ENCODE measurements around the gene LRRN2. TPM values are rescaled to one million over a fixed set of nuclear protein-coding genes. Genes with fewer than 3 reads are reported as not detected.

LRRN2 gene
- polyA plus RNA-seq, 1 donor = 6.4 TPM

DNA sequence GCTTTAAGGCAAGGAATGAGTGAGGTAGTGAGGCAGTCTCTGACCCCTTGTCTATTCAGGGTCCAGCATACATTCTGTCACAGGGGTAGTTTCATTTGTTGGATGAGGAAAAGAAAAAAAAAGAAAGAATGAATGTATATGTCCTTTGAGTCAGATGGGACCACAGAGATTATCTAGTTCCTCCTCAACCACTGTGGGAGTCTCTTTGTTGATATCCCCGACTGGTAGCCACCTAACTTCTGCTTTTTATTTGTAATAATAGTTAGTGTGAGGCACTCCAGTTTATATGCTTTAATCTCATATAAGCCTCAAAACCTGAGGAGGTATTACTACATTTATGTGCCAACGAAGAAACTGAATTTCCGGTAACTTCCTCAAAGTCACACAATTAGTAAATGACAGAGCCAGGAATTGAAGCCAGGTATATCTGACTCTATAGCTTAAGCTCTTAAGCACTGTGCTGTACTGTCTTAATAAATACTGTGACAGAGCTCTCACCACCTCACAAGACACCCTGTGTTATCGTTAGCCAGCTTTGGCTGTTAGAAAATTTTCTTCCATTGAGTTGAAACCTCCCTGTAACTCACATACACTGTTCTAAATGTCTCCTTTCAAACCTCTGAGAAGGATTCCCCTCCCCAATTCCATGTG is 87.1 kb downstream of the LRRN2 start:
- DNase-seq = no peak

- no peak for DNase-seq
Observed at GRCh38 chr1:204592246-204592948, 93.1 kb downstream of the LRRN2 start.

DNA sequence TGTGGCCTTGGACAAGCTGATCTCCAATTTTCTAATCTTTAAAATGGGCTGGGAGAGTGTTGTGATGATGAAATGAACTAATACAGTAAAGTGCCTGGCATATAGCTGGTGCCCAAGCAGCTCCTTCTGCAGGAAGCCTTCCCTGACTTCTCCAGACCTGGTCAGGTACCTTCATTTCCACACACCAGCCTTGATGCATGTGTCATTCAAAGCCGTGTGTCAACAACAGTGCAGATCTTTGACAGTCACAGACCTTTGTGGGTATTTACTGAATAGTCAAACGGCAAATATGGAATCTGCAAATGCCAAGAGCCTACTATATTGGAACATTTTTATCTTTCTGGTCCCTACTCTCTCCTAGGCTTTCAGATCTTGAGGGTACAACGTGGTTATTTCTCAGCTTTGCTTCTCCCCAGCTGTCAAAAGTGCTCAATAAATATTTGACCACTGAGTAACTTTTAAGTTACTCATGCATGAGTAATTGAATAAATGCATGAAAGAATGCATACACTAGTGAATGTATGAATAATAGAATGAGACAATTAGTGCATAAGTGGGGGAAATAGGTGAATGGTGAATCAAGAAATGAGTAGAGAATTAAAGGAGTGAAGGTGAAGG is 94.0 kb downstream of the LRRN2 start:
- no peak for DNase-seq

DNA sequence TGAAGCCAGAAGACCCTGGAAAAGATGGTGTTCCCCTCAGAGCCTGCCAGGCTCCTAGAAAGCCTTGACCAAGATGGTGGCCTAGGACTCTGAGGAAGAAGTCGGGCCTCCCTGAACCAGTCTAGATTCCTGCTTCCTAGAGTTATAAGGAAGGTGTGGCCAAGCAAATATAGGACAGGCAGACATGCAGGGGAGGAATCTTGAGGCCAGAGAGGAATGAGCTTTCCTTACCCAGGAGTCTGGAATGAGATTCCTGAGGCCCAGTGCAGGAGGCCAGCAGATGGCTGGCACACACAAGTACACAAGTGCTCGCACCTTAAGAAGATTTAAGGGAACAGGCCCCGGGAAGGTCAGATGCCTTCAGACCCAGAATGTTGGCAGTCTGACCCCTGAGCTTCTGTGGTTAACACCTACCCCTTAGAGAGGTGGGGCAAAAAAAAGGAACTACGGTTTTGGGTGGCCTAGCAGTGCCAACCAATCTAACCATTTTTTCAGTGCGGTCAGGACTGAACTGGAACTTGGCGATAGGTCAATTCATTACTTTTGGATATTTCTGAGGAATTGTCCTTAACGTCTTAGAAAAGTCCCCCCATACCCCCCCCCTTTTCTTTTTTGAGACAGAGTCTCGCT is 96.0 kb downstream of the LRRN2 start:
- DNase-seq = no peak

GRCh38 chr1:204588826-204589225 is 96.7 kb downstream of the LRRN2 start:
- DNase-seq = no peak

DNA sequence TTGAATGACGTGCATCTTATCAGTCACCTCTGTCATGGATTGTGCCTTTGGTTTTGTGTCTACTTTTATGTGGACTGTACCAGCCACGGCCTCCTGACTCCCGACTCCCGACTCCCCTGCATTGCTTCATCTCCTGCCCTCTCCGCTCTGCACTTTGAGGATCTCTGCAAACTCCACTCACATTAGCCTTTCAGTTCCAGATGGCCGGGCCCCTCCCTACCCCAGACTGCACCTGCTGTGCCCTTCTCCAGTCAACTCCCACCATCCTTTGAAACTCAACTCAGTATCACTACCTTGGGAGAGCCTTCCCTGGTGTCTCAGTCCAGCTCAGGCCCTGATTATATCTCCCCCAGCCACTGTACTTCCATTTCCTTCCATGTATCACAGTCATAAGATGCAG is 97.9 kb downstream of the LRRN2 start:
- DNase-seq = no peak

- DNase-seq = no peak
Observed at GRCh38 chr1:204584699-204585372, 100.7 kb downstream of the LRRN2 start.

GRCh38 chr1:204583909-204584632 is 101.5 kb downstream of the LRRN2 start:
- DNase-seq = no peak

DNA sequence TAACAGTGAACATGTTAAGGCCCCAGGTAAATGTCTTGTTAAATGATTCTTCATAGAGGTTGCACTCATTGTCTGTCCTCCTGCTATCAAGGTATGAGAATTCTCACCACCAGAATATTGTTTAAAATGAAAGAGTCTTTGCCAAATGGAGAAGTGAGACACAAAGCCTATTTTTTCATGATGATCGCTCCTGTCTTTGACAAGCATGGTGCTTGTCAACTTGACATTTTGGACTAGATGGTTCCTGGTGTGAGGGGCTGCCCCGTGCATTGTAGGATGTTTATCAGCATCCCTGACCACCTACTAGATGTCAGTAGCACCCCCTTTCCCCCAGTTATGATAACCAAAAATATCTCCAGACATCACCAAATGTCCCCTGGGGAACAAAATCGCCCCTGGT is 103.8 kb downstream of the LRRN2 start:
- no peak for DNase-seq

DNA sequence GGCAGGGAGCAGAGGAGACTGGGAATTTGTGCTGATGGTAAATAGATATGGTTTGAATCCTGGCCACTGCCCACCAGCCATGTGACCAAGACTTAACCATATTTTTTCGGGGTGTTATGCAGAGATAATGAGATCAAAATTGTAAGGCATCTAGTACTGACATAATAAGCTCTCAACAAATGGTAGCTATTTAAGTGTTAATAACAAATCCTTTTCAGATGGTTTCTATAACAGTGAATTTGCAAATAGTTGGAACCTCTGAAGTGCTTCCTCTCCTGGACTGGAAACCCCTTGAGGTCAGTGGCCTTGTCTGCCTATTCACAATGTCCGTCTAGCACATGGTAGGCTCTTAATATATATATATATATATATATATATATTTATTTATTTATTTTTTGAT is 104.7 kb downstream of the LRRN2 start:
- no peak for DNase-seq

DNA sequence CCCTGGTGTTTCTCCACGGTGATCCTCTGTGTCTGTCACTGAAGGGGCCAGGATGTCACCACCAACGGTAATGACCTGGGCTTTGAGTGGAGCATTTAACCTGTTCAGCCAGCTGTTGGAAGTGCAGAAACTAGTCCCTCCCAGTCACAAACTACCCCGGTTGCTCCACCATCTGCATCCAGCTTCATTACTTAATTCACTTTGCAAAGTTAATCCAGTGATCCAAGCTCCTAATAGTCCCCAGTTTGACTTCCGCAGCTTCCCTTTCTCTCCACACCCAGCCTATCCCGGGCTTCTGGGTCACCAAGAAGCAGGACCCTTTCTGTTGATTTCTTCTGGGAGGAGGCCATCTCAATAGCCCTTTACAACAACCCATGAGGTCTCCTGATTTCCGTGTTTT is 105.9 kb downstream of the LRRN2 start:
- no peak for DNase-seq

DNA sequence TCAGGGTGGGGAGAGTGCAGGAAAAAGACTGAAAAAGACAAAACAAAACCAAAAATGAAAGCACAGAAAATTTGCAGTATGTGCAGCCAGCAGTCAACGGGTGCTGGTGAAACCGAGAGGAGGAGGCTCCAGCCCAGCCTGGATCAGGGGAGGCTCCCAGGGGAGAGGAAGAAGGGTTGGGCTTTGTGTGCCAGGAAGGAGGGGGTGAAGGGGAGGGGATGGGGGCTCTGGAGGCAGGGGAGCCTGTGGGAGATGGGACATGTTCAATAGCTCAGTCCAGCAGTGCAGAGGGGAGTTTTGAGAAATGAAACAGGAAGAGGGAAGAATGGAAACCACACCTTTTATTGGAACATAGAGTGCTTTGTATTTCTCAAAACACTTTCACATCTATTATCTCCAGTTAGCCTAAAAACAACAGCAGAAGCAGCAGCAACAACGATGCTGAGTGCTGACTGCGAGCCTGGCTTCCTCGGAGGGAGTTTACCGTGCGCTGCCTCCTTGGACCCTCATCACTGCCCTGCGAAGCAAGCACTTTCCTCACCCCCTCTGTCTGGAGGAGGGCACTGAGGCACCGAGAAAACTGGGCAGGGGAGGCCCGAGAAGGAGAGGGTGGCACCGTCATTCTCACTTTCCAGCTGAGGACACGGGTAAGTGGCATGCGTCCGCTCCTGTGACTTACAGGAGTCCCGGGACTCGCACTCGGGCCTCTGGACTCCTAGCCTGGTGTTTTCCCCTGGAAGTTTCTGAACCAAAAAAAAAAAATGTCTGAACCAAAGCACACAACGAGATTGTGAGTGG is 106.5 kb downstream of the LRRN2 start:
- peak; percentile 42 for DNase-seq

DNA sequence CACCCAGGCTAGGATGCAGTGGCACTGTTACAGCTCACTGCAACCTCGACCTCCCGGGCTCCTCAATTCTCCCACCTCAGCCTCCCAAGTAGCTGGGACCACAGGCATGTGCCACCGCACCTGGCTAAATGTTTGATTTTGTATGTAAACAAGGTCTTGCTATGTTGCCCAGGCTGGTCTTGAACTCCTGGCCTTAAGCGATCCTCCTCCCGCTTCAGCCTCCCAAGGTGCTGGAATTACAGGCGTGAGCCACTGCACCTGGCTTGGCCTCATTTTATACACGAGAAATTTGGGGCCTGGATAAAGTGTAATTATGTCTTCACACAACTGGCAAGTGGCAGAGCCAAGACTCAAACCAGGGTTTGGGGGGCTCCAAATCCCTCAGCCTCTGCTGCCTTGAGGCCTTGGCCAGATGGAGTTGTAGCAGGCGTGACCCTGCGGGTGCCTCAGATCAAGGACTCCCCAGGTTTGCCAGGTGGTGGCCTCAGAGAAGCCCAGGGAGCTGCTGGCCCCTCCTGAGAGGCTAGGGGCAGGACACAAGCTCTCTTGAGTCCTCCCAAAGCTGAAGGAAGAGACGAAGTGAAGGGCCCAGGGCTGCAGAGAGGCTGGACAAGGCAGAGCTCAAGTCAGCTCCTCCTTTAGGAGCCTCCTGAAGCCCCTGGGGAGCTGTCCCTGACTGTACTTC is 107.6 kb downstream of the LRRN2 start:
- no peak for DNase-seq

- DNase-seq = no peak
Observed at GRCh38 chr1:204576422-204576821, 109.1 kb downstream of the LRRN2 start.

GRCh38 chr1:204575221-204576190 is 110.0 kb downstream of the LRRN2 start:
- DNase-seq = no peak

- peak; percentile 36 for DNase-seq
Observed at GRCh38 chr1:204574865-204575163, 110.7 kb downstream of the LRRN2 start.

- DNase-seq = no peak
Observed at GRCh38 chr1:204574016-204574864, 111.3 kb downstream of the LRRN2 start.

All from hindlimb muscle (tissue), 1 donor.